HAP-1 (cell line): ENCODE results near the gene TMEM196.
"Not testable (repeated sequence)": the region's sequence is repeated elsewhere in the genome, so short reads cannot be mapped to it uniquely, and the experiment has no call there.

Source experiments
- DNase-seq, 2 experiments: peaks; one replicate each; pipeline ENCODE4 v3.0.0-alpha.2; 2016 to 2020; ENCODE audit warnings: low spot score in 2 of 2
- H3K27me3 ChIP-seq: fragments of 250-450 bp; sonication (Bioruptor Pico); 2 replicates; pipeline ENCODE4 v1.5.1; 2020; ENCODE audit warnings: low read depth, mild to moderate bottlenecking, moderate library complexity
- H3K36me3 ChIP-seq: fragments of 250-450 bp; sonication (Bioruptor Pico); replicated peaks from 2 replicates; pipeline ENCODE4 v1.5.1; 2020; ENCODE audit warnings: mild to moderate bottlenecking
- H3K4me1 ChIP-seq: fragments of 250-450 bp; sonication (Bioruptor Pico); 2 replicates; pipeline ENCODE4 v1.5.1; 2020; ENCODE audit warnings: mild to moderate bottlenecking
- H3K4me3 ChIP-seq: fragments of 250-450 bp; sonication (Bioruptor Pico); 2 replicates; pipeline ENCODE4 v1.5.1; 2020; ENCODE audit warnings: mild to moderate bottlenecking, moderate library complexity
- H3K9me3 ChIP-seq: fragments of 250-450 bp; sonication (Bioruptor Pico); 2 replicates; pipeline ENCODE4 v1.5.1; 2020; ENCODE audit warnings: mild to moderate bottlenecking, moderate library complexity
- in situ Hi-C: fragments of 300-500 bp; cut with MboI; formaldehyde crosslinking; loops from 3 replicates; pipeline ENCODE4 v1.14.3; 2020; ENCODE audit warnings: low sequenced_read_pairs, inconsistent platforms, mixed read lengths

TMEM196 gene

DNA sequence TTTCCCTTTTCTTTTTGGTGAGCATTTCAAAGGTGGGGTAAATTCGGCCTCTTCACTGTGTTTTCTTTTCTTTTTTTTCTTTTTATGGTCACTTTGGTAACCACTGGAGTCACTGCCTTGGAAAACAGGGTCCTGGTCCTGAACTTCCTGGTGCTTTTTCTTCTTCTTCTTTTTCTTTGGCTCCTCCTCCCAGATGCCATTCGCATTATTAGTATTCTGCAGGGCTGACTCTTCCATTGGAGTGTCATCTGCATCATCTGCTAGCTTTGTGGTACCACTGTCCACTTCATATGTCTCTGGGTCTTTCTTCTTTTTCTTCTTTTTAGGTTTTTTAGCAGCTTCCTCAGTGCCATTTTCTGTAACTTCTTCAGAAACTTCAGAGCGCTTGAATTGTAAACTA is 75.1 kb downstream of the TMEM196 start:
- in situ Hi-C loops: no loop called here
- peaks cover 16% of the 10 kb centered on the region for H3K36me3 ChIP-seq

DNA sequence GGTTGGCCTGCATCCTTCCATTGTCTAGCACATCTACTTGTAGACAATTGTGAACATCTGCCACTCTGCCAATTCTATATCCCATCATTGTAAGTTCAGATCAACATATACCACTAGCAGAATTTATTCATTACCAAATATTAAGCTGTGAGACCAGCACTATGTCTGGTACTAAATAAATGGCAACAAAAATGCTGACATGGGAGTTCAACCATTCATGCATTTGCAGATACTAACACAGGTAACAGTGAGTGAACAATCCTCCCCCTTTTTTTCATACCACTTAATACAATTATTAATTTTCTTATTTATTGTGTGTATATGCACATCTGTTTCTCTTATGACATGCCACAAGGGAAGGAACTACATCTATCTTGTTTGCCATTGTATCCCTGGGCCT is 76.5 kb downstream of the TMEM196 start:
- in situ Hi-C loops: no loop called here
- H3K9me3 ChIP-seq: no peaks in the 10 kb centered on the region
- no peaks in the 10 kb centered on the region for H3K27me3 ChIP-seq
- H3K36me3 ChIP-seq: peaks cover 16% of the 10 kb centered on the region
- H3K4me1 ChIP-seq: no peaks in the 10 kb centered on the region
- H3K4me3 ChIP-seq: no peak overlapping the region
- no peak for DNase-seq

More for the DNA sequence above, 75.1 kb downstream of the TMEM196 start:
- no peaks in the 10 kb centered on the region for H3K9me3 ChIP-seq
- H3K27me3 ChIP-seq: no peaks in the 10 kb centered on the region
- no peak overlapping the region for H3K4me3 ChIP-seq
- H3K4me1 ChIP-seq: no peaks in the 10 kb centered on the region
- no peak for DNase-seq

DNA sequence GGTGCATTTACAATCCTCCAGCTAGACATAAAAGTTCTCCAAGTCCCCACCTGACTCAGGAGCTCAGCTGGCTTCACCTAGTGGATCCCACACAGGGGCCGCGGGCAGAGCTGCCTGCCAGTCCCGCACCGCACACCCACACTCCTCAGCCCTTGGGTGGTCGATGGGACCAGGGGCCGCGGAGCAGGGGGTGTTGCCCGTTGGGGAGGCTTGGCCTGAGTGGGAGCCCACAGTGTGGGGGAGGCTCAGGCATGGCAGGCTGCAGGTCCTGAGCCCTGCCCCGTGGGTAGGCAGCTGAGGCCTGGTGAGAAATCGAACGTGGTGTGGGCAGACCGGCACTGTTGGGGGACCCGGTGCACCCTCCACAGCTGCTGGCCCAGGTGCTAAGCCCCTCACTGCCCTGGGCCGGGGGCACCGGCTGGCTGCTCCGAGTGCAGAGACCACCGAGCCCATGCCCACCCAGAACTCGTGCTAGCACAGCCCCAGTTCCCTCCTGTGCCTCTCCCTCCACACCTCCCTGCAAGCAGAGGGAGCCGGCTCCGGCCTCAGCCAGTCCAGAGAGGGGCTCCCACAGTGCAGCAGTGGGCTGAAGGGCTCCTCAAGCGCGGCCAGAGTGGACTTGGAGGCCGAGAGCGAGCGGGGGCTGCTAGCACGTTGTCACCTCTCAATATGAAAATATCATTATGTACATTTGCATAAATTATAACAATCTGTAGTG is 81.1 kb downstream of the TMEM196 start:
- Histone ChIP-seq H3K4me1 (no peaks in the 10 kb centered on the region), H3K27me3 (no peaks in the 10 kb centered on the region), H3K4me3 (no peak overlapping the region), H3K9me3 (no peaks in the 10 kb centered on the region), H3K36me3 (peaks cover 4% of the 10 kb centered on the region)
- no peak for DNase-seq
- in situ Hi-C loops: no loop called here

DNA sequence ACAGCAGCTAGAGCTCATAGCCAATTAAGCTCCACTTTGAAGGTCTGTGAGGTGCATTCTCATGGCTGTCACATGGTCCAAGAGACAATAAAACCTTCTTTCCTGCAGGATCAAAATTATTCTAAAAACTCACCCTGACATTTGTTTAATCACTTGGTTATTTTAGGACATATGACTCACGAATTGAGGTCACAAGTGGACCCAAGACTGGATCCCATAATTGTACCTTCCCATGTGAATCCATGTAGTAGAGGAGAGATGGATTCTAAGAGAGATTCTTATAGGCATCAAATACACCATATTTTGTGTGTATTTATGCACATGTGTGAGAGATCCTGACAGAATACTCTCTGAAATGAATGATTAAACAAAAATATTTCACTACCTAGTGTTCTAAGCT is 82.7 kb downstream of the TMEM196 start:
- H3K36me3 ChIP-seq: no peaks in the 10 kb centered on the region
- DNase-seq: no peak
- in situ Hi-C loops: no loop called here

DNA sequence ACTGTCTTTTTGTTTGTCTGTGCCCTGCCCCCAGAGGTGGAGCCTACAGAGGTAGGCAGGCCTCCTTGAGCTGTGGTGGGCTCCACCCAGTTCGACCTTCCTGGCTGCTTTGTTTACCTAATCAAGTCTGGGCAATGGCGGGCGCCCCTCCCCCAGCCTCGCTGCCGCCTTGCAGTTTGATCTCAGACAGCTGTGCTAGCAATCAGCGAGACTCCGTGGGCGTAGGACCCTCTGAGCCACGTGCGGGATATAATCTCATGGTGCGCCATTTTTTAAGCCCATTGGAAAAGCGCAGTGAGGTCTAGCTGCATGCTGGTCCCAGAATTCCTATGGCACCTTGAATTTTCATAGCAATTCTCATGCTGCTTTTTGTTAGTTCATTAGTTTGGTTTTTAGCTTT is 84.3 kb downstream of the TMEM196 start:
- in situ Hi-C loops, DNase-seq, H3K4me3 ChIP-seq: not testable (repeated sequence)

More for the DNA sequence above, 82.7 kb downstream of the TMEM196 start:
- no peaks in the 10 kb centered on the region for H3K9me3 ChIP-seq
- H3K4me3 ChIP-seq: no peak overlapping the region
- H3K4me1 ChIP-seq: no peaks in the 10 kb centered on the region
- H3K27me3 ChIP-seq: no peaks in the 10 kb centered on the region

DNA sequence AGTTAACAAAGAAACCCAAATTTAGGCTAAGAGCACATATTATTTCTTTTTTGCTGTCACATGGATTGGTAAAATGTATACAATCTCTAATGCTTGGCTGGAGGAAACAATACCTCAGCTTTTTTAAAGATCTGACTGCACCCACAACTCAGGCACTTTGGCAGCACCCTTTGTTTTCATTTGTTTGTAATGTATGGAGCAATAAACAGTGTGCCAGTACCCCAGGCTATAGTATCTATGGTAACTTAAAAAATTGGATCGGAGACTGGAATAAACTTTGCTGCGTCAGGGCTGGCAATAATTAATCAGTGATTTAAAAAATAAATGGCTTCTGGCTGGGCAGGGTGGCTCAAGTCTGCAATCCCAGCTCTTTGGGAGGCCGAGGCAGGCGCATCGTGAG is 91.8 kb downstream of the TMEM196 start:
- Histone ChIP-seq H3K36me3 (no peaks in the 10 kb centered on the region), H3K4me3 (no peak overlapping the region), H3K27me3 (no peaks in the 10 kb centered on the region), H3K9me3 (no peaks in the 10 kb centered on the region), H3K4me1 (no peaks in the 10 kb centered on the region)
- DNase-seq: no peak
- in situ Hi-C loops: no loop called here

More for the DNA sequence above, 84.3 kb downstream of the TMEM196 start:
- H3K4me1 ChIP-seq, H3K27me3 ChIP-seq, H3K9me3 ChIP-seq, H3K36me3 ChIP-seq: not testable (repeated sequence)

DNA sequence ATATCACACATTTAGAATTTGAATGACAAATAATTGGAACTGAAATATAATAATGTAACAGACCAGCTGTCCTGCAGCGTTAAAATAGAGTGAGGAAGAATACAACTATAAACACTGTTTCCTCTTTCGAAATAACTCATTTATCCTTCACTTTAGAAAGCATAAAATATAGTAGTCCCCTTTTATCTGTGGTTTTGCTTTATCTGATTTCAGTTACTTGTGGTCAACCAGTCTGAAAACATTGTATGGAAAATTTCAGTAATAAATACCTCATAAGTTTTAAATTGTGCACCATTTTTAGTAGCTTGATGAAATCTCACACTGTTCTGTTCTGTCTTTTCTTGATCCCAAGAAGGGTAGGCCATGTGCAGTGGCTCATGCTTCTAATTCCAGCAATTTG is 96.2 kb downstream of the TMEM196 start:
- Histone ChIP-seq H3K4me1 (no peaks in the 10 kb centered on the region), H3K4me3 (no peak overlapping the region), H3K27me3 (0 out of 2 replicates have a peak, but pooled peaks cover 3% of the 10 kb centered on the region), H3K9me3 (no peaks in the 10 kb centered on the region), H3K36me3 (no peaks in the 10 kb centered on the region)
- in situ Hi-C loops: no loop called here
- peak in 1 of 2 experiments; percentile 22 for DNase-seq

DNA sequence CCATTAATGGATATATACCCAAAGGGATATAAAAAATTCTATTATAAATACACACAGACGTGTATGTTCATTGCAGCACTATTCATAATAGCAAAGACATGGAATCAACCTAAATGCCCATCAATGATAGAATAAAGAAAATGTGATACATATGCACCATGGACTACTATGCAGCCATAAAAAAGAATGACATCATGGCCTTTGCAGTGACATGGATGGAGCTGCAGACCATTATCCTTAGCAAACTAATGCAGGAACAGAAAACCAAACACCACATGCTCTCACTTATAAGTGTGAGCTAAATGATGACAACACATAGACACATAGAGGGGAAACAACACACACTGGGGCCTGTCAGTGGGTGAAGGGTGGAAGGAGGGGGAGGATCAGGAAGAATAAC is 97.6 kb downstream of the TMEM196 start:
- H3K4me1 ChIP-seq: no peaks in the 10 kb centered on the region
- in situ Hi-C loops: no loop called here
- no peak overlapping the region for H3K4me3 ChIP-seq
- 0 out of 2 replicates have a peak, but pooled peaks cover 3% of the 10 kb centered on the region for H3K27me3 ChIP-seq
- DNase-seq: no peak
- no peaks in the 10 kb centered on the region for H3K9me3 ChIP-seq
- H3K36me3 ChIP-seq: no peaks in the 10 kb centered on the region

DNA sequence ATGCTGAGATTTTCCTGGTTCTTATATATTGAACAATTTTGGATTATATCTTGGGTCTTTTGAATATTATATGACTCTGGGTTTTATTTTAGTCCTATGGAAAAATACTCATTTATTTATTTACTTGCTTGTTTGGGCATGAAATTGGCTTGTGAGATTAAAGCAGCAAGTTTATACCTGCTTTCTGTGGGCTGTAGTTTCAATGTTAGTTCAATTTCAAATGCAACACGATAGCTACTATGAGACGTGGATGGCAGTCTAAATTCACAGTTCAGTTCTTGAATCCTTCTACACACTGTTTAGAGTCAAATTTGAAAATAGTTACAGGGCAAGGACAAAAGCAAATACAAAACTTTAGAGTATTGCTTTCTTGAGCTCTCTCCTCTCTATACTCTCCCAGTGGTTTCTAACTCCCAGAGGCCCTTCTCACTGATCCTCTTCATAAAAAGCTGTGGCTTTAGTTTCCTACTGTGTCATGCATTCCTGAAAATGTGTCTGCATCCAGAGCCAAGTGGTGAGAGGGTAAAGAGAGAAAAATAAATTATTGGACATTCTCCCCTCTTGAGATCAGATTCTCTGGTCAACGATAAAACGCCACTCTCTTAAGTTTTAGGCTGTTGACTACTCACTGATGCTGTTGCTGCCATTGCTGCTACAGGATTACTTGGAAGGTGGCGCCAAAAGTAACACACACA is 99.0 kb downstream of the TMEM196 start:
- 0 out of 2 replicates have a peak, but pooled peaks cover 3% of the 10 kb centered on the region for H3K27me3 ChIP-seq
- no peaks in the 10 kb centered on the region for H3K9me3 ChIP-seq
- H3K4me3 ChIP-seq: no peak overlapping the region
- no peaks in the 10 kb centered on the region for H3K4me1 ChIP-seq
- DNase-seq: no peak
- no peaks in the 10 kb centered on the region for H3K36me3 ChIP-seq
- in situ Hi-C loops: no loop called here

DNA sequence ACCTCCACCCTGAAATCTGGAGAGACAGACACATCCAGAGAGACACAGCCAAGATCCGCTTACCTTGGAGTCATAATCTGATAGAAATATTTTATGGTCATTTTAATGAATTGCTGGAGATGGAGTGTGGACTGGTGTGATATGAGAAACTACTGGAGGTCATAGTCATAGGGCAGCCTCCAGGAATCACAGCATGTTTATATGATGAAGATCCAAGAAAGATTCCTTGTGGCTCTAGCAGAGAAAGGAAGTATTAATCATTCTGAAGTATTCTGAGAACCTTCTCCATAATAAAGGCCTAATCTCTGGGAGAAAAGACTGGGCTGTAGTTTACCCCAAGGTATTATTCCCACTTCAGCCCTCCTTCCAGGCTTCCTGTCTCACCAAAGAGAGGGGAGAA is 102.6 kb downstream of the TMEM196 start:
- Histone ChIP-seq H3K4me1 (no peaks in the 10 kb centered on the region), H3K27me3 (peaks cover 6% of the 10 kb centered on the region), H3K36me3 (no peaks in the 10 kb centered on the region), H3K9me3 (no peaks in the 10 kb centered on the region), H3K4me3 (no peak overlapping the region)
- in situ Hi-C loops: no loop called here
- no peak for DNase-seq
